HepG2 (cell line): Measurements from ENCODE around the gene NHERF2. TPM values are rescaled to one million over a fixed set of nuclear protein-coding genes. Genes with fewer than 3 reads are reported as not detected.

ENCODE experiments used
- ATAC-seq: fragments of 200-7000 bp; cut with Tn5 transposase; 3 replicates; pipeline ENCODE4 v1.9.1; 2020; ENCODE audit warnings: mild to moderate bottlenecking, moderate library complexity
- BruUV-seq: library from RNA; stranded (reverse); fragments of 400-500 nt; replicated peaks from 2 replicates; lab custom pipeline; 2021; lab: Mats Ljungman, UMichigan
- CTCF ChIA-PET: fragments of 300-600 bp; formaldehyde crosslinking; extraction: SDS; loops from one replicate; lab custom pipeline; 2021; ENCODE audit warnings: low total read pairs, inconsistent platforms, low intra/inter-chr PET ratio; lab: Yijun Ruan, JAX
- POLR2A ChIA-PET: fragments of 350-600 bp; sonication (Branson Sonifier 250); formaldehyde crosslinking; loops from one replicate; lab custom pipeline; 2020; ENCODE audit warnings: antibody characterized with exemption, inconsistent platforms; lab: Yijun Ruan, JAX
- DNase-seq: peaks from one replicate; pipeline ENCODE4 v3.0.0-alpha.2; 2015; ENCODE audit warnings: low spot score
- FAIRE-seq: peaks from 3 replicates; lab custom pipeline; 2011; peaks lifted over from hg19 to GRCh38; lab: Jason Lieb, UNC
- H2AFZ ChIP-seq: one replicate; pipeline ENCODE4 v1.6.1; 2011; ENCODE audit warnings: low read length, inconsistent platforms
- H3K27ac ChIP-seq: fragments of 300-600 bp; 3 replicates; pipeline ENCODE4 v1.8.0; 2011; ENCODE audit warnings: mixed run types, mild to moderate bottlenecking, mixed read lengths, low read length, inconsistent platforms; ENCODE audit not compliant: insufficient read depth; ENCODE audit errors: extremely low read length
- H3K27me3 ChIP-seq, 2 experiments: fragments of 200-600 bp in 1 of 2; 2 replicates in 1 of 2; 3 replicates in 1 of 2; pipeline versions ENCODE4 v1.6.0 to v1.8.0; 2011; ENCODE audit warnings: low read length in 2 of 2, mild to moderate bottlenecking in 2 of 2, moderate library complexity in 2 of 2, inconsistent platforms in 1 of 2; ENCODE audit not compliant: insufficient read depth in 2 of 2, control insufficient read depth in 1 of 2
- H3K36me3 ChIP-seq, 2 experiments: fragments of 200-600 bp in 1 of 2; replicated peaks in 1 of 2; 2 replicates in 1 of 2; 3 replicates in 1 of 2; pipeline versions ENCODE4 v1.5.1 to v1.8.0; 2011; ENCODE audit warnings: low read length in 2 of 2, inconsistent platforms in 1 of 2; ENCODE audit not compliant: insufficient read depth in 2 of 2, control insufficient read depth in 1 of 2
- H3K4me1 ChIP-seq: 2 replicates; pipeline ENCODE4 v1.5.1; 2012; ENCODE audit warnings: low read length, inconsistent platforms; ENCODE audit not compliant: insufficient read depth
- H3K4me2 ChIP-seq: 2 replicates; pipeline ENCODE4 v1.6.0; 2011; ENCODE audit warnings: low read depth, low read length, inconsistent platforms
- H3K4me3 ChIP-seq, 3 experiments: fragments of 200-600 bp in 1 of 3; sonication (generic), shearing (Covaris generic) in 1 of 3; replicated peaks in 1 of 3; 2 replicates each; pipeline ENCODE4 v1.5.1; 2011 to 2016; ENCODE audit warnings: low read length in 3 of 3, inconsistent platforms in 2 of 3, low read depth in 2 of 3, mild to moderate bottlenecking in 2 of 3, control low read depth in 1 of 3, mixed read lengths in 1 of 3; ENCODE audit not compliant: insufficient read depth in 1 of 3
- H3K79me2 ChIP-seq: one replicate; pipeline ENCODE4 v1.6.1; 2011; ENCODE audit warnings: low read length, inconsistent platforms; ENCODE audit not compliant: insufficient read depth
- H3K9ac ChIP-seq: 2 replicates; pipeline ENCODE4 v1.6.0; 2011; ENCODE audit warnings: mild to moderate bottlenecking, low read depth, low read length, inconsistent platforms; ENCODE audit not compliant: insufficient read depth
- H3K9me3 ChIP-seq: 2 replicates; pipeline ENCODE4 v1.5.1; 2012; ENCODE audit warnings: mild to moderate bottlenecking, low read length
- H4K20me1 ChIP-seq: 2 replicates; pipeline ENCODE4 v1.6.0; 2011; ENCODE audit warnings: inconsistent platforms, mild to moderate bottlenecking, low read length, moderate library complexity; ENCODE audit not compliant: insufficient read depth
- GPN1 ChIP-seq: sonication (generic); formaldehyde crosslinking; IDR thresholded peaks from 2 replicates; pipeline ENCODE4 v1.5.1; 2020; ENCODE audit warnings: missing genetic modification reagents, borderline replicate concordance
- HBP1 ChIP-seq: IDR thresholded peaks from 2 replicates; pipeline ENCODE4 v1.6.1; 2016; ENCODE audit warnings: low read depth, control low read depth
- IKZF1 ChIP-seq: fragments of 450-650 bp; IDR thresholded peaks from 2 replicates; pipeline ENCODE4 v1.7.1; 2016
- MLLT10 ChIP-seq: sonication (generic); formaldehyde crosslinking; IDR thresholded peaks from 2 replicates; pipeline ENCODE4 v1.4.0; 2020; ENCODE audit warnings: missing genetic modification reagents
- NFIC ChIP-seq: IDR thresholded peaks from 2 replicates; pipeline ENCODE4 v1.6.1; 2012; ENCODE audit warnings: mild to moderate bottlenecking, low read length, inconsistent platforms
- XBP1 ChIP-seq: sonication (generic); formaldehyde crosslinking; IDR thresholded peaks from 2 replicates; pipeline ENCODE4 v1.5.0; 2020; ENCODE audit warnings: missing genetic modification reagents
- ZNF224 ChIP-seq: sonication (generic); formaldehyde crosslinking; IDR thresholded peaks from 2 replicates; pipeline ENCODE4 v1.5.0; 2020; ENCODE audit warnings: mild to moderate bottlenecking, missing genetic modification reagents
- ZNF251 ChIP-seq: sonication (generic); formaldehyde crosslinking; IDR thresholded peaks from 2 replicates; pipeline ENCODE4 v1.9.0; 2021; ENCODE audit warnings: mild to moderate bottlenecking, missing genetic modification reagents
- ZNF468 ChIP-seq: sonication (generic); formaldehyde crosslinking; IDR thresholded peaks from 2 replicates; pipeline ENCODE4 v1.8.0; 2022; ENCODE audit warnings: mild to moderate bottlenecking, moderate library complexity, missing genetic modification reagents
- ZNF557 ChIP-seq: sonication (generic); formaldehyde crosslinking; IDR thresholded peaks from 2 replicates; pipeline ENCODE4 v1.4.0; 2020; ENCODE audit warnings: missing genetic modification reagents
- ZNF691 ChIP-seq: sonication (generic); formaldehyde crosslinking; IDR thresholded peaks from 2 replicates; pipeline ENCODE4 v1.4.0; 2020; ENCODE audit warnings: missing genetic modification reagents, low read depth, mild to moderate bottlenecking, borderline replicate concordance
- ZNF841 ChIP-seq: sonication (generic); formaldehyde crosslinking; IDR thresholded peaks from 2 replicates; pipeline ENCODE4 v1.8.1; 2023; ENCODE audit warnings: missing genetic modification reagents, borderline replicate concordance
- ZSCAN5A ChIP-seq: sonication (generic); formaldehyde crosslinking; IDR thresholded peaks from 2 replicates; pipeline ENCODE4 v1.8.0; 2022; ENCODE audit warnings: mild to moderate bottlenecking, missing genetic modification reagents, borderline replicate concordance
- WGBS: methylation state at CpG from one replicate; pipeline ENCODE4 v1.1.6; 2017; ENCODE audit warnings: low lambda C conversion rate; 5-methylcytosine and 5-hydroxymethylcytosine counted together
- in situ Hi-C: cut with HindIII; loops from 2 replicates; pipeline ENCODE4 v1.10.0; 2017; ENCODE audit warnings: low pct_unique_long_range_greater_than_20kb; ENCODE audit not compliant: extremely low pct_ligation_motif_present
- intact Hi-C: fragments of 100-400 bp; cut with micrococcal nuclease; formaldehyde crosslinking; loops from one replicate; pipeline ENCODE4 v1.10.0; 2022; ENCODE audit not compliant: unreplicated experiment
- polyA plus RNA-seq, 8 experiments: library from polyadenylated mRNA; depleted of rRNA in 3 of 8; stranded (reverse) in 7 of 8; unstranded in 1 of 8; fragments of >200 nt; fragmentation: Illumina TruSeq in 4 of 8; extraction: Trizol in 4 of 8; gene quantifications; 2 replicates each; pipeline versions ENCODE4 v1.2.1 to v1.2.3, GENCODE V29; 2011 to 2016; ENCODE audit warnings: low read depth in 4 of 8, missing spikeins in 1 of 8, mixed read lengths in 1 of 8; ENCODE audit not compliant: insufficient read depth in 1 of 8
- total RNA-seq, 5 experiments: library from RNA; depleted of rRNA; stranded (reverse); fragments of >200 nt; fragmentation: Illumina TruSeq; extraction: Trizol; gene quantifications; 2 replicates each; pipeline ENCODE4 v1.2.3, GENCODE V29; 2016; ENCODE audit warnings: low read depth in 1 of 5

The NHERF2 gene
- total and polyA plus RNA-seq, 2 of the 13 experiments (the other 11 are each of a cell fraction or from before 2014, with no cell fraction given): 23.7 to 39.3 TPM

- in situ Hi-C loops: no loop called here
- no TSS peak for BruUV-seq
- ChIA-PET CTCF (no interaction called here), POLR2A (interaction anchor here (0.7 kb wide), 1 partner anchor 17 kb away, joined by 3 read pairs; no protein-coding TSS in a partner anchor)
- DNase-seq (no peak), ATAC-seq (no peak), FAIRE-seq (no peak)
- Histone ChIP-seq H3K4me1 (no peaks in the 10 kb centered on the region), H2AFZ (no peak overlapping the region), H3K9me3 (no peaks in the 10 kb centered on the region), H3K9ac (no peak overlapping the region), H3K79me2 (no peaks in the 10 kb centered on the region), H3K27me3 (no peaks in the 10 kb centered on the region), H3K4me3 (no peak overlapping the region), H3K4me2 (no peak overlapping the region), H3K36me3 (peaks cover 15 to 19% of the 10 kb centered on the region in 2 experiments; a peak in 4 of 5 replicates), H3K27ac (no peak overlapping the region)
- WGBS: 97% methylated on average over 14 of the region's 24 CpGs
- TF ChIP-seq MLLT10 (CRISPR knock-in tag) (no peak), ZNF691 (no peak), ZSCAN5A (CRISPR knock-in tag) (no peak), IKZF1 (no peak), ZNF251 (CRISPR knock-in tag) (no peak), NFIC (no peak), HBP1 (CRISPR knock-in tag) (no peak), XBP1 (CRISPR knock-in tag) (no peak), ZNF224 (CRISPR knock-in tag) (no peak), ZNF841 (CRISPR knock-in tag) (no peak), ZNF468 (no peak), ZNF557 (CRISPR knock-in tag) (no peak), GPN1 (CRISPR knock-in tag) (no peak)
- TF ChIP-seq, all 625 proteins: peak for 0
- intact Hi-C loops: no loop called here
- no peaks in the 10 kb centered on the region for H4K20me1 ChIP-seq
Measured at GRCh38 chr16:2075631-2076030, 48.9 kb downstream of the NHERF2 start.
